Globus pallidus (tissue), 1 donor: Measurements from ENCODE around the gene MAP3K5.
"Not testable (repeated sequence)": the region's sequence is repeated elsewhere in the genome, so short reads cannot be mapped to it uniquely, and the experiment has no call there.

ENCODE experiments used
- DNase-seq: peaks from one replicate; pipeline ENCODE4 v3.0.0-alpha.2; 2015; ENCODE audit warnings: low spot score

Gene MAP3K5, protein sequence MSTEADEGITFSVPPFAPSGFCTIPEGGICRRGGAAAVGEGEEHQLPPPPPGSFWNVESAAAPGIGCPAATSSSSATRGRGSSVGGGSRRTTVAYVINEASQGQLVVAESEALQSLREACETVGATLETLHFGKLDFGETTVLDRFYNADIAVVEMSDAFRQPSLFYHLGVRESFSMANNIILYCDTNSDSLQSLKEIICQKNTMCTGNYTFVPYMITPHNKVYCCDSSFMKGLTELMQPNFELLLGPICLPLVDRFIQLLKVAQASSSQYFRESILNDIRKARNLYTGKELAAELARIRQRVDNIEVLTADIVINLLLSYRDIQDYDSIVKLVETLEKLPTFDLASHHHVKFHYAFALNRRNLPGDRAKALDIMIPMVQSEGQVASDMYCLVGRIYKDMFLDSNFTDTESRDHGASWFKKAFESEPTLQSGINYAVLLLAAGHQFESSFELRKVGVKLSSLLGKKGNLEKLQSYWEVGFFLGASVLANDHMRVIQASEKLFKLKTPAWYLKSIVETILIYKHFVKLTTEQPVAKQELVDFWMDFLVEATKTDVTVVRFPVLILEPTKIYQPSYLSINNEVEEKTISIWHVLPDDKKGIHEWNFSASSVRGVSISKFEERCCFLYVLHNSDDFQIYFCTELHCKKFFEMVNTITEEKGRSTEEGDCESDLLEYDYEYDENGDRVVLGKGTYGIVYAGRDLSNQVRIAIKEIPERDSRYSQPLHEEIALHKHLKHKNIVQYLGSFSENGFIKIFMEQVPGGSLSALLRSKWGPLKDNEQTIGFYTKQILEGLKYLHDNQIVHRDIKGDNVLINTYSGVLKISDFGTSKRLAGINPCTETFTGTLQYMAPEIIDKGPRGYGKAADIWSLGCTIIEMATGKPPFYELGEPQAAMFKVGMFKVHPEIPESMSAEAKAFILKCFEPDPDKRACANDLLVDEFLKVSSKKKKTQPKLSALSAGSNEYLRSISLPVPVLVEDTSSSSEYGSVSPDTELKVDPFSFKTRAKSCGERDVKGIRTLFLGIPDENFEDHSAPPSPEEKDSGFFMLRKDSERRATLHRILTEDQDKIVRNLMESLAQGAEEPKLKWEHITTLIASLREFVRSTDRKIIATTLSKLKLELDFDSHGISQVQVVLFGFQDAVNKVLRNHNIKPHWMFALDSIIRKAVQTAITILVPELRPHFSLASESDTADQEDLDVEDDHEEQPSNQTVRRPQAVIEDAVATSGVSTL (N-terminal part only)

GRCh38 chr6:136792410-136793262, at the start of gene MAP3K5:
Gene MAP3K5 (minus strand): TSS chr6:136792477. CDS start chr6:136792157, 320 bp downstream.
- peak; percentile 76 for DNase-seq

DNA sequence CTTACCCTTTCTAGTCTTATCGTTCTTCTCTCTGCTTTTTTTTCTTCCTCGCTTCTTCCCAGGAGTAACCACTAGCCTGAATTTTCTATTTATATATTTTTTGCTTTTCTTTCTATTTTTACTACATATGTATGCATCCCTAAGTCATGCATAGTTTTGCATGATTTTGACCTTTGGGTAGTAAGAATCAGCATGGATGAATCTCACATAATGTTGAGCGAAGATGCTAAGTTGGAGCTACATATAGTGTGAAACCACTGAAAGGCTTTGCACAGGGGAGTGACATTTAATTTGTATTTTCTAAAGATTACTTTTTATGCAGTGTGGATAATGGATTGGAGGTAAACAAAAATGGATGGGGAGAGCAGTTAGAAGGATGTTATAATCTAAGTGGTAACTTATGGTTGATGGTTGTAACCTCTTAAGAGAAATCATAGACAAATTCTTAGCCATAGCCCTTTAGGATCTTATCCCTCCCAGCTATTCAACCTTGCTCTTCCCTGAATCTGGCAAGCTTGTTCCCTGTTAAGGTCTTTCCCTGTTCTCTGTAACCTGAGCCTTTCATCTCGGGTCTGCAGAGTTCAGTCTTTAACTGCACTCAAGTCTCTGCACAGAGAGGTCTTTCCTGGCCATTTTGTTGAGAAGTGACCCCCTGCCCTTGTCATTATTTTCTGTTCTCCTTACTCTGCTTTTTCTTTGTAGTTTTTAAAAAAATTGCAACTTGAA, 48.2 kb upstream of the MAP3K5 start:
- DNase-seq, result no peak

GRCh38 chr6:136831873-136832562, 39.7 kb upstream of the MAP3K5 start:
- no peak for DNase-seq

GRCh38 chr6:136826216-136826615, 33.9 kb upstream of the MAP3K5 start:
- no peak for DNase-seq

DNA sequence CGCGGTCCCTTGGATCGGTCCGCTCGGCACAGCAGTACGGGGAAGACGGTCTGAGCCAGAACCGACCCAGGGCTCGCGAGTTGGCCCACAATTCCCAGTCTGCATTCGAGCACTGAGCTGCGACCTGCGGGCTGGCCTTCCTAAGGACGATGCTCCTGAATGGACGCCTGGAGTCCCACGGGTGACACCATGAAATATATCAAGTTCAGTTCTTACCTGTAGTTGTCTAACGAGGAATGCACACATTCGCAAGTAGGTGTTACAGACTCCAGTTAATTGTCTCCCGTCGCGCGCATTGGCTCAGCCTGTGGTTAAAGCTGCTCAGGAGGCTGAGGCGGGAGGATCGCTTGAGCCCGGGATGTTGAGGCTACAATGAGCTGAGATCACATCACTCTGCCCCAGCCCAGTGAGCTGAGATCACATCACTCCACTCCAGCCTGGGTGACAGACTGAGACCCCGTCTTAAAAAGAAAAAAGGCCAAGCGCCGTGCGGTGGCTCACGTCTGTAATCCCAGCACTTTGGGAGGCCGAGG, 30.9 kb upstream of the MAP3K5 start:
- DNase-seq, result no peak

DNA sequence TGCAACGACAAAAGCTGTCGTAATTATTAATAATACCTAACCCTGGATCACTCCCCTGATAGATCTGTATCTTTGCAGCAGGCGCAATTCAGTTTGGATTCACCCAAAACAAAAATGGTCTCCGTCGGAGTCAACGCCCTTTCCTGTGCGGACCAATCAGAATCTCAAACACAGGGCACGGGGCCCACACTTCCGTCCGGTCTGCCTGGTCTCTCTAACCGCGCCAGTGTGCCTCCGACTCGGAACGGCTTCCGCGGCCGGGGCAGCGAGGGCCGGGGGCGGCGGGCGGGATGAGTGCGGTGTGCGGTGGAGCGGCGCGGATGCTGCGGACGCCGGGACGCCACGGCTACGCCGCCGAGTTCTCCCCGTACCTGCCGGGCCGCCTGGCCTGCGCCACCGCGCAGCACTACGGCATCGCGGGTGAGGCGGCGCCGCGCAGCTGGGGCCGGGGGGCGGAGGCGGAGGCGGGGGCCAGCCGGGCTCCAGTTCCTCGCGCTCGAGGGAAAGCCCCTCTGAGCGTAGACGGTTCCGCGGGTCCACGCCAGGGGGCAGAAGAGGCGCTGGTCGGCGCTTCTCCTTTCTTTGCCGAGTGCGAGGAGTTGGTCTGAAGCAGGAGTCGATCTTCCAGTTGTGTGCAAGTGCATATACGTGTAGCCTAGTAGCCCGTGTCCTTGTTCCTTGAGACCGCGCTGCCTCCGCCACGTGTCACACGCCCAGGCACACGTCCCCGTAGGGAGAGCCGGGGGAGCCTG, 30.3 kb upstream of the MAP3K5 start, which contains the start of gene PEX7:
TSS of gene PEX7 (plus strand) at position 217 of the 752 bp plus-strand sequence. CDS start at position 291, 74 bp downstream.
- peak; percentile 93 for DNase-seq

DNA sequence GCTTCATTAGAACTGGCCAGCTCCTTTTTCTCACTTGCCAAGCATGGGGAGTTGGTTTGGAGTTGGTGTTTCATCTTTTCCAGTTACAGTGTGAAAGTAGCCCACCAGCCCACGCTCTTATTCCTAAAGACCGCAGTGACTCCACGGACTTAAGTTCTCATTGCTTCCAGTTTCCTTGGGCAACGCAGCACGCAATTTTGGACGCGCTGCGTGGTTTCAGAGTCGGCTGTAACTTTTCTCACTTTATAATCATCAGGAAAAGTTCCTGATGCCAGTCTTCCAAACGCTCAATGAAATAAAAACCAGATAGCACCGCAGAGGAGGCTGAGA, 29.7 kb upstream of the MAP3K5 start:
- DNase-seq, result no peak

- no peak for DNase-seq
Measured at GRCh38 chr6:136820561-136820960, 28.3 kb upstream of the MAP3K5 start.

DNA sequence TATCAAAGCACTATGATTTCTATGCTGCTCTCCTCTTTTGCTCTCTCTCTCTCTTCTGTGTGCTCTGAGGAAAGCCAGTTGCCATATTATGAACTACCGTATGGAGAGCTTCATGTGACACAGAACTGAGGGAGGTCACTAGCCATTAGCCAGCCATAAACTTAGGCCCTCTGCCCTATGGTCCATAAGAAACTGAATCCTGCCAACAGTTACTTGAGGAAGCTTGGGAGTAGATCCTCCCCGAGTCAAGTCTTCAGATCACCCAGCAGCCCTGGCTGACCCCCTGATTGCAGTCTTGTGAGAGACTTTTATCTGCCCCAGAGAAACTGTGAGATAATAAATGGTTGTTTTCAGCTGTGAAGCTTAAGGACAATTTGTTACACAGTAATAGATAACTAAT, 24.4 kb upstream of the MAP3K5 start:
- no peak for DNase-seq

DNA sequence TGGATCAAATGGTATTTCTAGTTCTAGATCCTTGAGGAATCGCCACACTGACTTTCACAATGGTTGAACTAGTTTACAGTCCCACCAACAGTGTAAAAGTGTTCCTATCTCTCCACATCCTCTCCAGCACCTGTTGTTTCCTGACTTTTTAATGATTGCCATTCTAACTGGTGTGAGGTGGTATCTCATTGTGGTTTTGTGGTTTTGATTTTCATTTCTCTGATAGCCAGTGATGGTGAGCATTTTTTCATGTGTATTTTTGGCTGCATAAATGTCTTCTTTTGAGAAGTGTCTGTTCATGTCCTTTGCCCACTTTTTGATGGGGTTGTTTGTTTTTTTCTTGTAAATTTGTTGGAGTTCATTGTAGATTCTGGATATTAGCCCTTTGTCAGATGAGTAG, 23.3 kb upstream of the MAP3K5 start:
- not testable (repeated sequence) for DNase-seq

GRCh38 chr6:136812174-136812573, 19.9 kb upstream of the MAP3K5 start:
- DNase-seq, result no peak

DNA sequence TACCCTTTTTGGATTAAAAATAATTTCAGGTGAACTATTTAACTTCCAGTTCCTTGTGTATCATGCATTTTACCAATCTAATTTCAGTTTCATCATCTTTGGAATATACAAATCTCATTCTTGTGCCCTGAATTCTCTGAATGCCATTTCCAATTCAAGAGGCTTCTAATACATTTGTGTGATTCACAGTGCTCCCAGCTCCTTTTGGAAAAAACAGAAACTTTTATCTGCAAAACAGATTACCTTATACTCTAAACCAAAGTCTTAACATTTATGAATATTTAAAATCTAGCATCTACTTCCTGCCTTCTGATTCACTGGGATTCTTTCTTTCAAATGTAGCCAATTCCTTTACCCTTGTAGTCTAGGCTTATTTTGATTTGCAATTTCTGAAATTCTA, 19.0 kb upstream of the MAP3K5 start:
- DNase-seq, result no peak

DNA sequence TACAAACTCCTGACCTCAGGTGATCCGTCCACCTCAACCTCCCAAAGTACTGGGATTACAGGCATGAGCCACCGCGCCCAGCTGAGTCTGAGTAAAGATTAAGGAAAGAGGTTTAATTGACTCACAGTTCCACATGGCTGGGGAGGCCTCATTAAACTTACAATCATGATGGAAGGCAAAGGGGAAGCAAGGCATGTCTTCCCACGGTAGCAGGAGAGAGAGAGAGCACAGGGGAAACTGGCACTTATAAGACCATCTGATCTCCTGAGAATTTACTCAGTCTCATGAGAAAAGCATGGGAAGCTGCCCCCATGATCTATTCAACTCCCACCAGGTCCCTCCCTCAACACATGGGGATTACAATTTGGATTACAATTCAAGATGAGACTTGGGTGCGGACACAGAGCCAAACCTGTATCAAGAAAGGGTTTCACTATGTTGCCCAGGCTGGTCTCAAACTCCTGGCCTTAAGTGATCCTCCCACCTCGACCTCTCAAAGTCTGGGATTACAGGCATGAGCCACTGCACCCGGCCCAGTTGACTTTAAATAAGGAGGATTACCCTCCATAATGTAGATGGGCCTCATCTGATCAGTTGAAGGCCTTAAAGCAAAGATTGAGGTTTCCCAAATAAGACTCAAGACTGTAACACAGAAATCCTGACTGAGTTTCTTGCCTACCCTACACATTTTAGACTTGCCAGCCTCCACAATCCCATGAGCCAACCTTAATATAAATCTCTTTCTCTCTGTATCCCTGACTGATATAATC, 17.0 kb upstream of the MAP3K5 start:
- no peak for DNase-seq

- DNase-seq, result no peak
Measured at GRCh38 chr6:136803608-136804007, 11.3 kb upstream of the MAP3K5 start.

- DNase-seq, result no peak
Measured at GRCh38 chr6:136801581-136801980, 9.3 kb upstream of the MAP3K5 start.

DNA sequence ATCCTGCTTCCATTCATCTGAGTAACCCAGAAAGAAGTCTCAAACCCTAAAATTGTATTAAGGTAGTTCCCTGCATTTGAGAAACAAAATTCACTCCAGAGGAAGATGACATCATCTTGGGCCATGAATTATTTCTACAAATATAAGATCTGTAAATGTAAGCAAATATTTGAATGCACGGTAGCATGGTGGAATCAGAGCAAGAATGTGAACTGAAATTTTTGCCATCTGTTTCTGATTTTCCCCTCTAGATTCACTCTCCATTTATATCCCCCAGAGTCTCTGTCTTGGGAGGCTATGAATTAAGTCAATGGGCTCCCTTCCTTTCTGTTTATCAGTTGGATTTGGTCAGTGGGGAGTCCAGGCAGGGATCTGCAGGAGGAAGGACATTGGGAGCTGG, 5.8 kb upstream of the MAP3K5 start:
- no peak for DNase-seq

GRCh38 chr6:136795996-136796395, 3.7 kb upstream of the MAP3K5 start:
- DNase-seq, result no peak

DNA sequence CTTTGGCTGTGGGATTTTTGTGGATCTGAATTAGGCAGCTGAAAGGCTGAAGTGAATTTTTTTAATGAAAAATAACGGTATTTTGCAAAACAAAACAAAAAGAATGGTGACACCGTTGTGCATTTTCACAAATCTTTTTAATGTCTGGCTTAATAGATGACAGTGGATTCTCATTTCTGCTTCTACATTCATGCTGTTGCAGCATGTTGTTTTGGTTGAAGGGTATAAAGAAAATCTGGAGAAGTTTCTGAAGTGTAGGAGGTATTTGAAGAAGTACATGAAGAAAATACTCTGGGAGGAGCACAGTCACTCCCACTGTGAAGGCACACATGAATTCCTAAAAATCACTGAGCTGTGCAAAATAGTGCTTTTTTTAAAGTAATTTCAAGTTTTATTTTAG, 3.1 kb upstream of the MAP3K5 start:
- no peak for DNase-seq
